Measurements from ENCODE around the gene METTL21A.

The METTL21A gene

GRCh38 chr2:207571370-207571769, 53.8 kb downstream of the METTL21A start:
- H3K36me3 Mint-ChIP-seq (ENCODE audit: insufficient read depth), result peaks cover 63% of the 10 kb centered on the region
- ATAC-seq (replicated peaks; ENCODE audit: extremely low read depth, poor library complexity, severe bottlenecking) (no peak), DNase-seq (ENCODE audit: low spot score in 2 of 2) (no peak)
- peak overlapping the region; percentile 71 for H3K27ac Mint-ChIP-seq (ENCODE audit: low read depth)
- H3K27me3 Mint-ChIP-seq, result no peaks in the 10 kb centered on the region
- H3K4me3 Mint-ChIP-seq, result no peak overlapping the region
- no peaks in the 10 kb centered on the region for H3K9me3 Mint-ChIP-seq
- peaks cover 9% of the 10 kb centered on the region for H3K4me1 Mint-ChIP-seq

- no peak overlapping the region for H3K4me3 Mint-ChIP-seq
- H3K9me3 Mint-ChIP-seq, result no peaks in the 10 kb centered on the region
- H3K27ac Mint-ChIP-seq (ENCODE audit: low read depth), result peak overlapping the region; percentile 35
- H3K4me1 Mint-ChIP-seq, result peaks cover 23% of the 10 kb centered on the region
- DNase-seq (ENCODE audit: low spot score in 2 of 2) (no peak), ATAC-seq (replicated peaks; ENCODE audit: extremely low read depth, poor library complexity, severe bottlenecking) (no peak)
- H3K36me3 Mint-ChIP-seq (ENCODE audit: insufficient read depth), result peaks cover 42% of the 10 kb centered on the region
- no peaks in the 10 kb centered on the region for H3K27me3 Mint-ChIP-seq
These were observed 57.5 kb downstream of the METTL21A start for GRCh38 chr2:207567671-207568070.

GRCh38 chr2:207565736-207566500, 59.3 kb downstream of the METTL21A start:
- H3K9me3 Mint-ChIP-seq, result no peaks in the 10 kb centered on the region
- peak overlapping the region; percentile 70 for H3K27ac Mint-ChIP-seq (ENCODE audit: low read depth)
- H3K36me3 Mint-ChIP-seq (ENCODE audit: insufficient read depth), result peaks cover 36% of the 10 kb centered on the region
- no peak for ATAC-seq (replicated peaks; ENCODE audit: extremely low read depth, poor library complexity, severe bottlenecking)
- H3K4me1 Mint-ChIP-seq, result peaks cover 23% of the 10 kb centered on the region
- H3K27me3 Mint-ChIP-seq, result no peaks in the 10 kb centered on the region
- H3K4me3 Mint-ChIP-seq, result no peak overlapping the region
- no peak for DNase-seq (ENCODE audit: low spot score in 2 of 2)
